Central memory CD4-positive, alpha-beta T cell (primary cell): Measurements from ENCODE around the gene PLEKHG7.
"Not testable (repeated sequence)": the region's sequence is repeated elsewhere in the genome, so short reads cannot be mapped to it uniquely, and the experiment has no call there.

Source experiments
- DNase-seq: peaks from one replicate; pipeline ENCODE4 v3.0.0; 2022

PLEKHG7 gene

GRCh38 chr12:92715625-92716024 is 12.8 kb downstream of the PLEKHG7 start:
- DNase-seq, result no peak

GRCh38 chr12:92717202-92717601 is 14.4 kb downstream of the PLEKHG7 start:
- DNase-seq, result no peak

GRCh38 chr12:92718483-92718990 is 15.7 kb downstream of the PLEKHG7 start:
- no peak for DNase-seq

GRCh38 chr12:92719674-92720073 is 16.9 kb downstream of the PLEKHG7 start:
- DNase-seq, result no peak

- DNase-seq, result no peak
Observed at GRCh38 chr12:92721130-92721529, 18.3 kb downstream of the PLEKHG7 start.

GRCh38 chr12:92721656-92722055 is 18.9 kb downstream of the PLEKHG7 start:
- no peak for DNase-seq

- no peak for DNase-seq
Observed at GRCh38 chr12:92722897-92723296, 20.1 kb downstream of the PLEKHG7 start.

- no peak for DNase-seq
Observed at GRCh38 chr12:92726850-92727249, 24.1 kb downstream of the PLEKHG7 start.

GRCh38 chr12:92729773-92730305 is 27.1 kb downstream of the PLEKHG7 start:
- no peak for DNase-seq

GRCh38 chr12:92730758-92731157 is 28.0 kb downstream of the PLEKHG7 start:
- DNase-seq, result no peak

- no peak for DNase-seq
Observed at GRCh38 chr12:92732216-92732615, 29.4 kb downstream of the PLEKHG7 start.

- DNase-seq, result no peak
Observed at GRCh38 chr12:92732716-92733115, 29.9 kb downstream of the PLEKHG7 start.

- DNase-seq, result no peak
Observed at GRCh38 chr12:92733181-92733580, 30.4 kb downstream of the PLEKHG7 start.

GRCh38 chr12:92733661-92734060 is 30.9 kb downstream of the PLEKHG7 start:
- DNase-seq, result no peak

GRCh38 chr12:92735131-92735721 is 32.4 kb downstream of the PLEKHG7 start:
- DNase-seq, result no peak

GRCh38 chr12:92736605-92737004 is 33.8 kb downstream of the PLEKHG7 start:
- DNase-seq, result no peak

- no peak for DNase-seq
Observed at GRCh38 chr12:92737855-92738850, 35.4 kb downstream of the PLEKHG7 start.

- no peak for DNase-seq
Observed at GRCh38 chr12:92739113-92739512, 36.3 kb downstream of the PLEKHG7 start.

GRCh38 chr12:92740411-92740810 is 37.6 kb downstream of the PLEKHG7 start:
- DNase-seq, result no peak

GRCh38 chr12:92743026-92743425 is 40.2 kb downstream of the PLEKHG7 start:
- no peak for DNase-seq

GRCh38 chr12:92745856-92746550 is 43.2 kb downstream of the PLEKHG7 start:
- DNase-seq, result no peak

- DNase-seq, result no peak
Observed at GRCh38 chr12:92747151-92747550, 44.4 kb downstream of the PLEKHG7 start.

- DNase-seq, result not testable (repeated sequence)
Observed at GRCh38 chr12:92749691-92750090, 46.9 kb downstream of the PLEKHG7 start.
